PC-3 (cell line): ENCODE results near the gene CYTH4. TPM values are rescaled to one million over a fixed set of nuclear protein-coding genes. Genes with fewer than 3 reads are reported as not detected.
A peak's percentile ranks its signal among the peaks of the same experiment; 100 is the strongest.

Experiments
- ATAC-seq: fragments of 200-7000 bp; cut with Tn5 transposase; 2 replicates; pipeline ENCODE4 v1.9.1; 2020; ENCODE audit warnings: mild to moderate bottlenecking, moderate library complexity
- BruUV-seq: library from RNA; stranded (reverse); fragments of 400-500 nt; replicated peaks from 2 replicates; lab custom pipeline; 2021; lab: Mats Ljungman, UMichigan
- CTCF ChIA-PET: fragments of 300-600 bp; sonication (Branson Sonifier 250); formaldehyde crosslinking; loops from one replicate; lab custom pipeline; 2022; ENCODE audit warnings: antibody characterized with exemption; lab: Charles Lee
- POLR2A ChIA-PET: fragments of 300-600 bp; sonication (Branson Sonifier 250); formaldehyde crosslinking; loops from one replicate; lab custom pipeline; 2022; ENCODE audit warnings: antibody characterized with exemption; ENCODE audit not compliant: unreplicated experiment; lab: Charles Lee
- DNase-seq: peaks from one replicate; pipeline ENCODE4 v3.0.0-alpha.2; 2015
- H2AFZ ChIP-seq: fragments of 300-600 bp; sonication (generic); 2 replicates; pipeline ENCODE4 v1.6.0; 2016; ENCODE audit warnings: antibody characterized with exemption, low read length
- H3F3A ChIP-seq: fragments of 300-600 bp; sonication (generic); one replicate; pipeline ENCODE4 v1.6.0; 2017; ENCODE audit warnings: antibody characterized with exemption, low read length, control low read depth, mild to moderate bottlenecking; ENCODE audit not compliant: unreplicated experiment
- H3K27ac ChIP-seq: fragments of 300-600 bp; sonication (generic); 2 replicates; pipeline ENCODE4 v1.5.1; 2016; ENCODE audit warnings: mild to moderate bottlenecking, low read length
- H3K27me3 ChIP-seq: fragments of 300-600 bp; sonication (generic); 2 replicates; pipeline ENCODE4 v1.6.1; 2016; ENCODE audit warnings: low read length, mixed read lengths
- H3K36me3 ChIP-seq: fragments of 300-600 bp; sonication (generic); 2 replicates; pipeline ENCODE4 v1.6.1; 2016; ENCODE audit warnings: low read depth, mixed run types, low read length, mixed read lengths
- H3K4me1 ChIP-seq: fragments of 300-600 bp; sonication (generic); 2 replicates; pipeline ENCODE4 v1.5.1; 2016; ENCODE audit warnings: low read length; ENCODE audit not compliant: insufficient read depth
- H3K4me2 ChIP-seq: fragments of 300-600 bp; sonication (generic); 2 replicates; pipeline ENCODE4 v1.6.0; 2016; ENCODE audit warnings: low read length
- H3K4me3 ChIP-seq: fragments of 300-600 bp; sonication (generic); 2 replicates; pipeline ENCODE4 v1.5.1; 2016; ENCODE audit warnings: mild to moderate bottlenecking, low read length, mixed read lengths
- H3K79me2 ChIP-seq: fragments of 300-600 bp; sonication (generic); 2 replicates; pipeline ENCODE4 v1.6.1; 2017; ENCODE audit warnings: low read length, mixed read lengths
- H3K9ac ChIP-seq: fragments of 300-600 bp; sonication (generic); 2 replicates; pipeline ENCODE4 v1.6.0; 2016; ENCODE audit warnings: mild to moderate bottlenecking, low read length
- H3K9me2 ChIP-seq: fragments of 300-600 bp; sonication (generic); replicated peaks from 2 replicates; pipeline ENCODE4 v1.6.1; 2016; ENCODE audit warnings: mixed run types, low read length, mixed read lengths
- H3K9me3 ChIP-seq: fragments of 300-600 bp; sonication (generic); 2 replicates; pipeline ENCODE4 v1.6.1; 2016; ENCODE audit warnings: low read length, mixed read lengths
- H4K20me1 ChIP-seq: fragments of 300-600 bp; sonication (generic); 2 replicates; pipeline ENCODE4 v1.6.1; 2016; ENCODE audit warnings: low read length, mixed read lengths
- EZH2phosphoT487 ChIP-seq: fragments of 300-600 bp; sonication (generic); IDR thresholded peaks from 2 replicates; pipeline ENCODE4 v1.6.1; 2018; ENCODE audit warnings: mild to moderate bottlenecking, antibody characterized with exemption, low read length, borderline replicate concordance
- intact Hi-C: fragments of 100-400 bp; cut with micrococcal nuclease; formaldehyde crosslinking; loops from 2 replicates; pipeline ENCODE4 v1.9.0; 2023
- total RNA-seq: library from RNA; depleted of rRNA; stranded (reverse); fragments of >200 nt; gene quantifications from 2 replicates; pipeline ENCODE4 v1.2.3, GENCODE V29; 2014; rRNA removed

Gene CYTH4
- total RNA-seq, 1 experiment from 2014 or later = 1.9 TPM

DNA sequence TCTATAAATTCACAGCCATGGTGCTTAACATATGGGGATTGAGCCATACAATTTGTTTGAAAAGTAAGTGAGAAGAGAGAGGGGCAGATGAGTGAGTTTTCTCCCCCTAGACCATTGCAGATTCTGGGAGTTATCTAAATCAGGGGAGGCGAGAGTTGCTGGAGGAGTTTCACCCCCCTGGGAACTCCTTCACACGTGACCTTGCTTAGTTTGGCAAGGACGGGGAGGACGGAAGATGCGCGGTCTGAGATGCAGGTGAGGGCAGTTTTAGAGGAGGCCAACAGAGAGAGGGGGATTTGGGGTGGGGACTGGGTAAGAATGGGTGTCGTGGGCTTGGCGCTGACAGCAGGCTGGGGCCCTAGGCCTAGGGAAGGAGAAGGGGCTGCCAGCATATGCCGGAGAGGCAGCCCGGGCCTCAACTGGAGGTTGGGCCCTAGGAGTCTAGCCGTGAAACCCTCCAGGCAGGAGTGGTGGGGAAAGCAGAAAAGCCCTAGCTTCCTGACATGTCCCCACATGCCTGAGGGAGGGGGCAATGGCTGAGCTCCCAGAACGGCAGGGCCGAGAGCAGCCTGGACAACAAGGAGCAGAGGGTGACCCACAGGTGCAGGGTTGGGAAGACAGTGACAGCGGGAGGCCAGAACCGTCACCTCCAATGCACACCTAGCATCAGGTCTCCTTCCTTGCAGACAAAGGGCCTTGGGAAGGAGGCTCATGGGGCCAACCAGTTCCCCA is 81.1 kb downstream of the CYTH4 start:
- H3K27me3 ChIP-seq = no peaks in the 10 kb centered on the region
- ChIA-PET CTCF (no interaction called here), POLR2A (no interaction called here)
- H3K9me2 ChIP-seq = no peaks in the 10 kb centered on the region
- no peaks in the 10 kb centered on the region for H4K20me1 ChIP-seq
- H3K4me3 ChIP-seq = no peak overlapping the region
- DNase-seq (peak; percentile 0), ATAC-seq (no peak)
- no TSS peak for BruUV-seq
- H3K4me2 ChIP-seq = no peak overlapping the region
- no peaks in the 10 kb centered on the region for H3K4me1 ChIP-seq
- no peak for TF ChIP-seq EZH2phosphoT487
- H3K27ac ChIP-seq = no peak overlapping the region
- H3K36me3 ChIP-seq = no peaks in the 10 kb centered on the region
- H3F3A ChIP-seq = no peaks in the 10 kb centered on the region
- no peak overlapping the region for H2AFZ ChIP-seq
- no peaks in the 10 kb centered on the region for H3K9me3 ChIP-seq
- no peaks in the 10 kb centered on the region for H3K79me2 ChIP-seq
- no peak overlapping the region for H3K9ac ChIP-seq
- intact Hi-C loops = no loop called here

Other genes with a start within 250 kb of the CYTH4 start
- gene KCTD17, start 230.8 kb upstream of the CYTH4 start, total RNA-seq = 22.1 and 25.9 TPM in 2 replicates
- 0.04 TPM in 1 of 2 replicates, not detected in the other for gene TMPRSS6, start 172.8 kb upstream of the CYTH4 start, total RNA-seq
- not detected in 2 replicates for gene IL2RB, start 132.6 kb upstream of the CYTH4 start, total RNA-seq
- 3.8 and 5.5 TPM in 2 replicates for gene C1QTNF6, start 94.3 kb upstream of the CYTH4 start, total RNA-seq
- 0.55 TPM in 1 of 2 replicates, not detected in the other for gene SSTR3, start 70.0 kb upstream of the CYTH4 start, total RNA-seq
- gene RAC2, start 38.2 kb upstream of the CYTH4 start, total RNA-seq = 50.5 and 54.5 TPM in 2 replicates
- 10.0 and 14.5 TPM in 2 replicates for gene ELFN2, start 145.0 kb downstream of the CYTH4 start, total RNA-seq
- 1.7 and 2.4 TPM in 2 replicates for gene MFNG, start 203.9 kb downstream of the CYTH4 start, total RNA-seq
- 20.7 and 26.3 TPM in 2 replicates for gene CARD10, start 236.9 kb downstream of the CYTH4 start, total RNA-seq